GM15510 (cell line): ENCODE data around the gene CCDC30.

Source experiments
- POLR2A ChIP-seq: IDR thresholded peaks from 3 replicates; pipeline ENCODE4 v1.6.1; 2011; ENCODE audit warnings: borderline replicate concordance; ENCODE audit not compliant: insufficient read length; ENCODE audit errors: extremely low read depth

Gene CCDC30

DNA sequence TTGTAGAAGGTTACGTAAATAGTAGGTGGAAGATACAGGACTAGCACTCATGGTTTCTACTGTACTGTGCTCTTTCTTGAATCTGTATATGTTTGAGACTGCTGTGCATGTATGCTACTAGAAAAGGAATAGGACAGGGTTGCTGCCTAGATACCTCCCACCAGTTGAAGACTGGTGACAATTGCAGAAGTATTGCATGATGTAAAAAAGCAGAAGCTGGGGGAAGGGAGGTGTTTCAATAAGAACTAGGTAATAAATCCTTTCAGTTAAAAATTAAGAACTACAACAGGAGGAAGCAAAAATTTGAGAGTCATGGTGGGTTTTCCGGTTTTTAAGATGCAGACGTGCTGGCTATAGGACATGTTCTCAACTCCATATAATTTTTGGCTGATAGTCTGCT, 88.1 kb downstream of the CCDC30 start:
- TF ChIP-seq POLR2A: no peak

DNA sequence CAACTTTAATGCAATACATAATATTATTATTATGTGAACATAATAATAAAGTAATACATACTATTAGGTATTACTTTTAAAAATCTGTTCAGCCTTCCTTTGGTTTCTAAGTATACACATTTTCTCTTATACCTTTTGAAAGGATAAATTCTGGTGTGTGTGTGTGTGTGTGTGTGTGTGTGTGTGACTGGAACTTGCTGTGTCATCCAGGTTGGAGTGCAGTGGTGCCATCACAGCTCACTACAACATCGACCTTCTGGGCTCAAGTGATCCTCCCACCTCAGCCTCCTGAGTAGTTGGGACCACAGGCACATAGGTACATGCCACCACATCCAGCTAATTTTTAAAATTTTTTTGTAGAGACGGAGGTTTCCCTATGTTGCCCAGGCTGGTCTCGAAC, 88.5 kb downstream of the CCDC30 start:
- TF ChIP-seq POLR2A: no peak

DNA sequence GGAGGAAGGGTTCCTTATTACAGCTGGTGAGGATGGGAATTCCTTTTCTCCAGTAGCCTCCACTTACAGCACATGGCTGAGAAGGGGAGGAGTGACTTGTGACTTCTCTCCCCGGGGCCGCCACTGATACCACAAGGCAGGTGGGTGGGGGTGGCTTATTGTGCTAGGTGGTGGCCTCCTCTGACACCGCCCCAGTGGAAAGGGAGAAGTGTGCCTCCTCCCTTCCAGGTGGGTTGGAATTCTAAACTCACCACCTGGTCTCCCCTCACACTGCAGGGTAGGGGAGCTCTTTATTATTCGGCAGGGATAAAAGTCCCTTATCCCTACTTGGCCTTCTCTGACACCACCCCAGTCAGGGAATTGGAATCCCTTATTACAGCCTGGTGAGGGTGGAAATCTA, 89.5 kb downstream of the CCDC30 start:
- no peak for TF ChIP-seq POLR2A

DNA sequence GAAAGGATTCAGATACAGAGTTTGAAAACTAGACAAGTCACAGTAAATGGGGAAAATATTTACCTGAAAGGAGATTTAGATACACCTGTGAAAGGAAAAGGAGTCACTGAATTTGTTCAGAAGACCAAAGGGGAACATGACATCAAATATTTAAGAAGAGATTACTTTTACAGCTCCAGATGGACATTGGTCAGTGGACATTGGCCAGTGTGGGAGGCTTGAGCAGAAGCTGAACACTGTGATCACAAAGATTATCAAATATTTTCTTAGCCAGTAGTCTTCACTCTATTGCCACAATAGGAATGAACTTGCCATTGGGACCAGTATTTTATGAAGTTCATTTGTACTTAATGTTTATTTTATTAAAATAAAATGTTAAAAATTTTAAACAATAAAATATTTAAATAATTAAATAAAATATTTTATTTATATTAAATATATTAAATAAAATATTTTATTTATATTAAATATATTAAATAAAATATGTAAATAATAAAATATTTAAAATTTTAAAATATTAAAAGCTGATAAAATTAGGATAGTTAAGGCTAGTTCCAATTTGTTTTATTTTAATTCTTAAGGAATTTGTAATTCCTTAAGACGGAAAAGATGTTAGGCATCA, 94.3 kb downstream of the CCDC30 start:
- no peak for TF ChIP-seq POLR2A

DNA sequence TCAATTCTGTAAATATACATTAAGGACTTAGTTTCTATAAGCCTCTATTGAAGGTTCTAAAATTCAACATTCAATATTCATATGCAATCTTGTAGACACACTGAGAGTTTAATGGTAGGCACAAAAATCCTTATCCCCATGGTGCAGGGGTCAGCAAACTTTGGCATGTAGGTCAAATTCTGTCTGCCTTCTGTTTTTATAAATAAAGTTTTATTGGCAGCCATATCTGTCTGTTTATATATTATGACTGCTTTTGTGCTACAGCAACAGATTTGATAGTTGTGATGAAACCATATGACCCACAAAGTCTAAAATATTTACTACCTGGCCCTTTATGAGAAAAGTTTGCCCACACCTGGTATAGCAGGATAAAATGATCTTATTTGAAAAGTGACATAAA, 104.0 kb downstream of the CCDC30 start:
- TF ChIP-seq POLR2A: no peak

DNA sequence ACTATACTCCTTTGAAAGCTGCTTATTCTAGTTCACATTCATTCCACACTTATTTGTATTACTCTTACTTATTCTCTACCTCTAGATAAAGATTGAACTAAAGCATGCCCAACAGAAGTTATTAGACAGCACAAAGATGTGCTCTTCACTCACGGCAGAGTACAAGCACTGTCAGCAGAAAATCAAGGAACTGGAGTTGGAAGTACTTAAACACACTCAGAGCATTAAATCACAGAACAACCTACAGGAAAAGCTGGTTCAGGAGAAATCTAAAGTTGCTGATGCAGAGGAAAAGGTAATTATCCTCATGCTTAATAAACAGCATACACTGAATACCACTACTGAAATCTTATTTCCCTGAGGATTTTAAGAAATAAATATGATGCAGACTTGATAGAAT, 113.8 kb downstream of the CCDC30 start:
- no peak for TF ChIP-seq POLR2A

DNA sequence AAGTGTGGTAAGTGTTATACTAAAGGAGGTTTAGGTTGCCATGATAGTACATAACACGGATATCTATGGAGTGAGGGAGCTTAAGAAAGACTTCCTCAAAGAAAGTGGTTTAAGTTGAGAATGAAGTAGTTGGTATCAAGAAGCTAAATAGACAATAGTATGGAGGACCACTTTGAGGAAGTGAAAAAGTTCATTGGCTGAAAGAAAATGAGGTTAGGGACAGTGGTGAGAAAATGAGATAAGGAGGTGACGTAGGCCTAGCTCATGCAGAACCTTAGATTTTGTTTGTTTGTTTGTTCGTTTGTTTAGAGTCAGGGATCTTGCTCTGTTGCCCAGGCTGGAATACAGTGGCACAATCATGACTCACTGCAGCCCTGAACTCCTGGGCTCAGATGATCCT, 122.9 kb downstream of the CCDC30 start:
- TF ChIP-seq POLR2A: no peak

DNA sequence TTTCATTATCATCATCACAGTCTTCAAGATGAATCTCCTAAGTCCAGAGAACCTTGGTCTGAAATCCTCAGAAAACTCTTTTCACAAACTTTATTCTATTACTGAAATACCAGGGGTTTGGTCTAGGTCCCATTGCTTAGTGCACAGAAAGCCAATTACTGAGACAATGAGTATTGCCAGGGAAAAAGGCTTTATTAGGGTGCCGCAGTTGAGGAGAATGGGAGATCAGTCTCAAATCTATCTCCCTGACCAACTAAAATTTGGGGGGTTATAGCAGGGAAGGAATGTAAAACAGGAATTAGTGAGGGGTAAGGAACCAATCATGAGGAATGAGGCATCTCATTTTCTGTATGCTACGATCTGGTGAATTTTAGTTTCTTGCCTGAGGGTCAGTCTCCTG, 124.7 kb downstream of the CCDC30 start:
- no peak for TF ChIP-seq POLR2A

DNA sequence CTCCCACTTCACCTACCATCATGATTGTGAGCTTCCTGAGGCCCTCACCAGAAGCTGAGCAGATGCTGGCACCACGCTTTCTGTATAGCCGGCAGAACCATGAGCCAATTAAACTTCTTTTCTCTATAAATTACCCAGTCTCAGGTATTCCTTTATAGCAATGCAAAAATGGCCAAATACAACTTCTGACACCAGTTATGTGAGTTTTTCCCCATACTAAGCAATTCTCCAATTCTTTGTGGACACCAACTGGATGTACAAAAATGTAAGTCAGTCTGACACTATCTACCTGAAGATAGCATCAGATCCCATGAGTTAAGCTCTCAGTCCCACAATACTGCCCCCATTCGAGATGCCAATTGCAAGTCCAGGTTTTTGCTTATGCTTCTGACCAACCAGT, 129.7 kb downstream of the CCDC30 start:
- no peak for TF ChIP-seq POLR2A

DNA sequence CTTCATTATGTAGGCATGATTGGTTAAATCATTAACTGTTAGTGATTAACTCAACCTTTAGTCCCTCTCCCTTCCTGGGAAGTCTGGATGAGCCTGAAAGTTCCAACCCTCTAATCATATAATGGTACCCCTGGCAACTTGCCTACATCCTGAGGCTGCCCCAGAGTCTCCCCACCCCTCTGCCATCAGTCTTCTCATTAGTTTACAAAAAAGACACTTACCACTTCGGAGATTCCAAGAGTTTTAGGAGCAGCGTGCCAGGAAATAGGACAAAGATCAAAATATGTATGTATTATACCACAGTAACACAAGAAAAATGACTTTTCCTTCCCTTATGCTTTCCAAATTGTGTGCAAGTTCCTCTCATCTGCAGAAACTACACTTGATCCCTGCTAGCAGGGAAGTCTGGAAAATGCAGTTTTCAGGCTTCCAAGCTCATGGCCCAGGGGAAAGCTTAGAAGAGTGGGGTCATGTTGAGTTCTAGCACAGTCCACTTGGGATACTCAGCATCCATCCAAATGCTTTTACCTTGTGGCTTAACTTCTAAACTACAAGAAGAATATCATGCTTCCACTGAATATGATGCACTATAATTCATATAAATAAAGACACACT, 130.5 kb downstream of the CCDC30 start:
- no peak for TF ChIP-seq POLR2A

DNA sequence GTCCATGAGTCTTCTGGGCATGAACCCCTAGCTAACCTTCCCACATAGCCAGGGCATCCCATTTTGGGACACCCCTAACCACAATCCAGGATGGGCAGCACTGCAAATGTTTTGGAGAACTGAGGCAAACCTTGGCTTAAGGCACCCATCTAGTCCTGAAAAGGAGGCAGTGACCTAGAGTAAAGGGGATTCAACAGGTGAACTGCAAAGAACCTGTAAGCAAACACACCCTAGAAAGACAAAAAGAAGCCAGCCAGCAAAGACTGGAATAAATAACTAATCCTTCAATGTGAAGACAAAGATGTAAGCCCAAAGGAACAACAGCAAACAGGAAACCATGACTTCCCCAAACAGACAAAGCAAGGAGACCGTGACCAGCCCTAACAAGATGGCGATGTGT, 138.4 kb downstream of the CCDC30 start:
- TF ChIP-seq POLR2A: no peak

DNA sequence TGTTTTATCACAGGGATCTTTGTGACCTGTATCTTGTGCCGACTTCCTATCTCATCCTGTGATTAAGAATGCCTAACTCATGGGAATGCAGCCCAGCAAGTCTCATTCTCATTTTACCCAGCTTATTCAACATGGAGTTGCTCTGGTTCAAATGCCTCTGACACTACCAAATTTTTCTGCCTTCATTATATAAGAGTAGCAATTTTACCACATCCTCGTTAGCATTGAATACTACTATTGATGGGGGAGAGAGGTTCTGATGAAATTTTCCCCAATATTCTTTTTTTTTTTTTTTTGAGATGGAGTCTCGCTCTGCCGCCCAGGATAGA, 150.7 kb downstream of the CCDC30 start:
- TF ChIP-seq POLR2A: no peak

DNA sequence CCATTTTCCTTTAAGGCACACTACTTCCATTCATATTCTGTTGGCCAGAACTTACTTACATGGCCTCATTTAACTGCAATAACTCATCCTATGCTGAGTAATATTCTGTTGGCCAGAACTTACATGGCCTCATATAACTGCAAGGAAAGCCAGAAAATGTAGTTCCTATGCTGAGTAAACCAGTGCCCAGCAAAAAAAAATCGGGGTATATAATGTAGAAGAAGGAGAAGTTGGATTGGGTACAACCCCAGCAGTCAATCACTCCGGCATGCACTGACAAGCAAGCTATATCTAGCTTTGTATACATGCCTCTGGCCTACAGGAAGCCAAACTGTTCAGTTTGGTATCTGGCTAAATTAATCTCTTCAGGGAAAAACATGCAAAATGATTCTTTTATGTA, 155.8 kb downstream of the CCDC30 start:
- TF ChIP-seq POLR2A: no peak

DNA sequence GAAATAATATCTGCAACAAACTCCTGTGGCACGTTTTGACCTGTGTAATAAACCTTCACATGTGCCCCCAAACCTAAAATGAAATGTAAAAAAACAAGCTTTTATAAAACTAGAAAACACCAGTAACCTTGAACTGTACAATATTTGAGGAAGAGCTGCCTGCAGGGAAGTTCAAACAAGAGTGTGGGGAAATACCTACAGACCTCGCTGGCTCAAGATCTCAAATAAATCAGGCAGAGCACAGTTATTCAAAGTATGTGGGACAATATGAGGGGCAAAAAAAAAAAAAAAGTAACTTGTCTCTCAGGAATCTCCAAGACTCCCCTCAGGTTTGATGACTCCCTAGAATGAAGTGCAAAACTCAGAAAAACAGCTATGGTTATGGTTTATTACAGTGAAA, 157.2 kb downstream of the CCDC30 start:
- no peak for TF ChIP-seq POLR2A

DNA sequence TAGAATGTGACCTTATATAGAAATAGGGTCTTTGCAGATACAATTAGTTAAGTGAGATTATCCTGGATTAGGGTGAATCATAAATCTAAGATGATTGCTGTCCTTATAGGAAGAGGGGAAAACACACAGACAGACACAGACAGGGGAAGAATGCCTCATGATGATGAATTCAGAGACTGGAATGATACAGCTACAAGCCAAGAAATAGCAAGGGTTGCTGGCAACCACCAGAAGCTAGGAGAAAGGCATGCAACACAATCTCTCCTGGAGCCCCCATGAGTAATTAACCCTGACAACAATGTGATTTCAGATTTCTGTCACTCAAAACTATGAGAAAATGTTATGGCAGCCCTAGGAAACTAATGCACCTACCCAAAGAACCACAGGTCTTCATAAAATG, 176.0 kb downstream of the CCDC30 start:
- no peak for TF ChIP-seq POLR2A

DNA sequence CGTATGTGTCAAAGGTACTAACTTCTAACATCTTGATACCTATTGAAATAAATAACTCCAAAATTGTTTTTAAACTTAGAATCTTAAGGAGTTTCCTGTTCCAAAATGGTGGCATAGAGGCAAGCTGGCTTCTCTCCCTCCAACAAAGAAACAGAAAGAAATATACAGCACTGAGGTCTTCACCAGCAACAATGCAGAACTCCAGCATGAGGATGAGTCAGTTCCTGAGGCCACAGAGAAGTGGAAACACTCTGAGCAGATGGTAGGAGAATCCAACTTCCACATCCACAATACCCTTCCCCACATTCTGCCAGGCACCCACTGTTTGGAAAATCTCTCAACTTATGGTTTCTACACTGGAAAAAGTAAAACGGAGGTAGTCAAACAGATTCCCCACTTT, 183.0 kb downstream of the CCDC30 start:
- no peak for TF ChIP-seq POLR2A

DNA sequence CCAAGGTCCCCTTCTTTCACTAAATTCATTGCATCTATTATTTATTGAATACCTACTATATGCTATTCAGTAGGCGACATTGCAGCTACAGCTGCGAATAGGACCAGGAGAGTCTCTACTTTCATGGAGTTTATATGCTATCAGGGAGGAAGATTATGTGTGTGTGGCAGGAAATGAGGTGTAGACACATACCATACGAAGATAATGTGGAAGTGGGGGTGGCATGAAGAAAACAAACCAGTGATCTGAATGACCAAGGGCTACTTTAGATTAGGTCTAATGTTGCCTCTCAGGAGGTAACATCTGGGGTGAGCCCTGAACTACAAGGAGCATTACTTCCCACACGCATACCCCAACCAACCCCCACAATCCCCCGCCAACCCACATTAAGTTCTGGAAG, 194.1 kb downstream of the CCDC30 start:
- no peak for TF ChIP-seq POLR2A
